SU-DHL-6 (cell line): Measurements from ENCODE around the gene GPR132.

Experiments
- EZH2phosphoT487 ChIP-seq: fragments of 200-600 bp; sonication (generic), shearing (Covaris generic); conservative IDR thresholded peaks from 2 replicates; pipeline ENCODE4 v1.6.1; 2018; ENCODE audit warnings: mild to moderate bottlenecking, antibody characterized with exemption, low read length, moderate library complexity, mixed read lengths
- TF ChIP-seq, protein P1 (sequence below): fragments of 200-600 bp; sonication (generic); IDR thresholded peaks from one replicate; pipeline ENCODE4 v1.5.1; 2017; ENCODE audit warnings: antibody characterized with exemption, mild to moderate bottlenecking, low read length, moderate library complexity; ENCODE audit not compliant: insufficient read depth, poor library complexity, severe bottlenecking

GRCh38 chr14:105087963-105088811 is 23.0 kb upstream of the GPR132 start:
- TF ChIP-seq, protein P1, sequence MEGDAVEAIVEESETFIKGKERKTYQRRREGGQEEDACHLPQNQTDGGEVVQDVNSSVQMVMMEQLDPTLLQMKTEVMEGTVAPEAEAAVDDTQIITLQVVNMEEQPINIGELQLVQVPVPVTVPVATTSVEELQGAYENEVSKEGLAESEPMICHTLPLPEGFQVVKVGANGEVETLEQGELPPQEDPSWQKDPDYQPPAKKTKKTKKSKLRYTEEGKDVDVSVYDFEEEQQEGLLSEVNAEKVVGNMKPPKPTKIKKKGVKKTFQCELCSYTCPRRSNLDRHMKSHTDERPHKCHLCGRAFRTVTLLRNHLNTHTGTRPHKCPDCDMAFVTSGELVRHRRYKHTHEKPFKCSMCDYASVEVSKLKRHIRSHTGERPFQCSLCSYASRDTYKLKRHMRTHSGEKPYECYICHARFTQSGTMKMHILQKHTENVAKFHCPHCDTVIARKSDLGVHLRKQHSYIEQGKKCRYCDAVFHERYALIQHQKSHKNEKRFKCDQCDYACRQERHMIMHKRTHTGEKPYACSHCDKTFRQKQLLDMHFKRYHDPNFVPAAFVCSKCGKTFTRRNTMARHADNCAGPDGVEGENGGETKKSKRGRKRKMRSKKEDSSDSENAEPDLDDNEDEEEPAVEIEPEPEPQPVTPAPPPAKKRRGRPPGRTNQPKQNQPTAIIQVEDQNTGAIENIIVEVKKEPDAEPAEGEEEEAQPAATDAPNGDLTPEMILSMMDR, result no peak
- no peak for TF ChIP-seq EZH2phosphoT487
